Vagina (tissue), 2 donors: ENCODE data around the gene SLC12A3.

ENCODE experiments used
- POLR2A ChIP-seq, 2 donors: fragments of 450-650 bp; IDR thresholded peaks; one replicate each; pipeline ENCODE4 v1.6.1; 2017; ENCODE audit warnings: antibody characterized with exemption in 2 of 2, mild to moderate bottlenecking in 2 of 2, moderate library complexity in 2 of 2
- POLR2AphosphoS5 ChIP-seq, 2 donors: sonication (generic); formaldehyde crosslinking; IDR thresholded peaks; one replicate each; pipeline ENCODE4 v1.9.0; 2017; ENCODE audit warnings: antibody characterized with exemption in 2 of 2, mild to moderate bottlenecking in 2 of 2, low read depth in 1 of 2; ENCODE audit not compliant: insufficient read depth in 1 of 2
- TF ChIP-seq, protein P1 (sequence below), 3 experiments: fragments of 450-650 bp in 2 of 3; fragments of 200-600 bp in 1 of 3; sonication (generic) in 1 of 3; IDR thresholded peaks; one replicate each; pipeline ENCODE4 v1.5.1; 2017 to 2019; ENCODE audit warnings: antibody characterized with exemption in 3 of 3, mild to moderate bottlenecking in 2 of 3, moderate library complexity in 2 of 3

DNA sequence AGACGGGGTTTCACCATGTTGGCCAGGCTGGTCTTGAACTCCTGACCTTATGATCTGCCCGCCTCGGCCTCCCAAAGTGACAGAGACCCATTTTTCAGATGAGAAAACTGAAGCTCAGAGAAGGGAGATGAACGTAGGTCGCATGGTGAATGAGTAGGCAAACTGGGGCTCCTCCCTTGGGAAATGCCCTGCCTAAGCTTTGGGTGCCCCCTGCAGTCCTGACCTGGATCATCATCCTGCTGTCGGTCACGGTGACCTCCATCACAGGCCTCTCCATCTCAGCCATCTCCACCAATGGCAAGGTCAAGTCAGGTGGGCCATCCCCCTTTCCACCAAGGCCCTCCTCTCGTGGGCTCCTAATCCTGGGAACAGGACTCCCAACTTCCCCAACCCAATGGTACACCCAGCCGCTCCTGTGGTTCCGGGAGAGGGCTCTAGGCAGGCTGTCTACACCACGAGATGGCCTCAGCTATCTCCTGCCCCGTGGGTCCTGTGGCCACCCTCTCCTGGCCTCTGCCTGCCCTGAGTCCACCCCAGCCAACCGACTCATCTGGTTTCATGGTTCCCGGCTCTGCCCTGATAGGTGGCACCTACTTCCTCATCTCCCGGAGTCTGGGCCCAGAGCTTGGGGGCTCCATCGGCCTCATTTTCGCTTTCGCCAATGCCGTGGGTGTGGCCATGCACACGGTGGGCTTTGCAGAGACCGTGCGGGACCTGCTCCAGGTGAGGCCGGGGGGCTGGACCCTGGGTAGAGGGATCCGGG lies 4.7 kb downstream of the SLC12A3 start:
- TF ChIP-seq POLR2A (IDR thresholded peaks at IDR 0.05) = no peak
- TF ChIP-seq, protein P1, sequence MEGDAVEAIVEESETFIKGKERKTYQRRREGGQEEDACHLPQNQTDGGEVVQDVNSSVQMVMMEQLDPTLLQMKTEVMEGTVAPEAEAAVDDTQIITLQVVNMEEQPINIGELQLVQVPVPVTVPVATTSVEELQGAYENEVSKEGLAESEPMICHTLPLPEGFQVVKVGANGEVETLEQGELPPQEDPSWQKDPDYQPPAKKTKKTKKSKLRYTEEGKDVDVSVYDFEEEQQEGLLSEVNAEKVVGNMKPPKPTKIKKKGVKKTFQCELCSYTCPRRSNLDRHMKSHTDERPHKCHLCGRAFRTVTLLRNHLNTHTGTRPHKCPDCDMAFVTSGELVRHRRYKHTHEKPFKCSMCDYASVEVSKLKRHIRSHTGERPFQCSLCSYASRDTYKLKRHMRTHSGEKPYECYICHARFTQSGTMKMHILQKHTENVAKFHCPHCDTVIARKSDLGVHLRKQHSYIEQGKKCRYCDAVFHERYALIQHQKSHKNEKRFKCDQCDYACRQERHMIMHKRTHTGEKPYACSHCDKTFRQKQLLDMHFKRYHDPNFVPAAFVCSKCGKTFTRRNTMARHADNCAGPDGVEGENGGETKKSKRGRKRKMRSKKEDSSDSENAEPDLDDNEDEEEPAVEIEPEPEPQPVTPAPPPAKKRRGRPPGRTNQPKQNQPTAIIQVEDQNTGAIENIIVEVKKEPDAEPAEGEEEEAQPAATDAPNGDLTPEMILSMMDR (IDR thresholded peaks at IDR 0.05) = no peak
- TF ChIP-seq POLR2AphosphoS5 (IDR thresholded peaks at IDR 0.05; ENCODE audit: insufficient read depth in 1 of 2, low read depth in 1 of 2) = no peak
